NCI-H1048 (cell line): Measurements from ENCODE around the gene CNOT10.
"Not testable (repeated sequence)": the region's sequence is repeated elsewhere in the genome, so short reads cannot be mapped to it uniquely, and the experiment has no call there.

Source experiments
- DNase-seq: peaks from one replicate; lab custom pipeline; 2025; lab: John Stamatoyannopoulos, UW

Gene CNOT10

GRCh38 chr3:32696523-32696922, 11.5 kb downstream of the CNOT10 start:
- no peak for DNase-seq

GRCh38 chr3:32698506-32698905, 13.5 kb downstream of the CNOT10 start:
- DNase-seq = no peak

DNA sequence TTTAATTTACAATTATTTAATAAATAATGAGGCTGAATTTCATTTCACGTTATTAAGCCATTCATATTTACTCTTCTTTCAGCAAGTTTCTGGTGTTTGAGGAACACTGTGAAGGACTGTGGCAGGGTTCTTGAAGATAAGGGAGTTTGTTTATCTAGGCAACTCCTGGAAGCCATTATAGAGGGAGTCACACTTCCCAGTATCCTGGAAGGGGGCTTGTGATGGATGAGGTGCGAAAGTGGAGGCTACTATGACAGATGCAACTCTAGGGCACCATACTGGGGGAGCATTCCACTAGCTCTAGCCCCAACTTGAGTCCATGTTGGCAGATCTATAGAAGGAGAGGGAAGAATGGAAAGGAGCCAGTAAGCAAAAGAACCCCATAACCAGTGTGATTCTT, 14.4 kb downstream of the CNOT10 start:
- DNase-seq = no peak

- DNase-seq = no peak
Measured at GRCh38 chr3:32700244-32700643, 15.3 kb downstream of the CNOT10 start.

GRCh38 chr3:32703491-32703972, 18.5 kb downstream of the CNOT10 start:
- no peak for DNase-seq

- no peak for DNase-seq
Measured at GRCh38 chr3:32705232-32705631, 20.2 kb downstream of the CNOT10 start.

- no peak for DNase-seq
Measured at GRCh38 chr3:32706348-32707025, 21.5 kb downstream of the CNOT10 start.

DNA sequence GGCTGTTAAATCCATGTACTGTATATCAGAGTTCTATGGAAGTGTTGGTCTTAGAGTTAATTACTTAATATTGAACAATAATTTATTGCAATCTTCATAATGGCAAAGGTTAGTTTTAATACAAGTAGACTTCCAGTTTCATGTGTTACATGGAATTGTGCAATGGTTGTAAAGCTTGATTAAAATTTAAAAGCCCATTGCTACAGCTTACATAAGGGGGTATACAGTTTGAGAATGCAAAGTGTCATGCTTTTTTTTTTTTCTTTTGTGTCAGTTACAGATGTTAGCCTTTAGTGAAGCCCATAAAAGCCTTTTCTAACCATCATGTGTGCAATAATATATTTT, 22.0 kb downstream of the CNOT10 start:
- no peak for DNase-seq

GRCh38 chr3:32708672-32709283, 23.8 kb downstream of the CNOT10 start:
- DNase-seq = no peak

DNA sequence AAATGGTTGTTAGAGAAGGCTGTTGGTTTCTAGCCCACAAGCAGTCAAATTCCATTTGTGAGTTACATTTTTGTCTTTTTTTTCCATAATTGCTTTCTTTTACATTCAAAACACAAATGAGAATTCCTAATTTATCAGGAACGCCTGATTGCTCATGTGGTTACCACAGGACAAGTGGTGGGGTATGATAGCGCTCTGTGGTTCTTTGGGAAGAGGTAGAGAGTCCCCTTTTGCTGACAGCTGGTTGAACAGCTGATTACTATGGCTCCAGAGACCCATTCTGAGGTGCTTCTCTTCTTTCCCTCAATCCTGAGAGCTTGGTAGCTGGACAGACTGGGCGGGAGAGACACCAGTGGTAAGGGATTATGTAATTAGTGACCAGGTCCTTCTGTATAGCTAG, 24.4 kb downstream of the CNOT10 start:
- no peak for DNase-seq

DNA sequence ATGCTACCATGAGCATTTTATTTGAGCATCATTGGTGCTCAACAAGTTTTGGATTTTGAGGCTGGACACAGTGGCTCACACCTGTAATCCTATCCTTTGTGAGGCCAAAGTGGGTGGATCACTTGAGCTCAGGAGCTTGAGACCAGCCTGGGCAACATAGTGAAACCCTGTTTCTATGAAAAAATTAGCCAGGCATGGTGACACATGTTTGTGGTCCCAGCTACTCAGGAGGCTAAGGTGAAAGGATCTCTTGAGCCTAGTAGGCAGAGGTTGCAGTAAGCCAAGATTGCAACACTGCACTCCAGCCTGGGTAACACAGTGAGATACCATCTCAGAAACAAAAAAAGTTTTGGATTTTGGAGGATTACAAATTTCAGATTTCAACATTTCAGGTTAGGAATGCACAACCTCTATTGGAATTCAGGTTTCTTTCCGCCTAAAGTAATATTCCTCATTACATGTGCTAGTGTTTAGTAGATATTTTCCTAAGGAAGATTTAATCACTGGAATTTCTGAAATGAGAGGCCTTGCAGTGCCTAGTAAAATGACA, 27.6 kb downstream of the CNOT10 start:
- no peak for DNase-seq

DNA sequence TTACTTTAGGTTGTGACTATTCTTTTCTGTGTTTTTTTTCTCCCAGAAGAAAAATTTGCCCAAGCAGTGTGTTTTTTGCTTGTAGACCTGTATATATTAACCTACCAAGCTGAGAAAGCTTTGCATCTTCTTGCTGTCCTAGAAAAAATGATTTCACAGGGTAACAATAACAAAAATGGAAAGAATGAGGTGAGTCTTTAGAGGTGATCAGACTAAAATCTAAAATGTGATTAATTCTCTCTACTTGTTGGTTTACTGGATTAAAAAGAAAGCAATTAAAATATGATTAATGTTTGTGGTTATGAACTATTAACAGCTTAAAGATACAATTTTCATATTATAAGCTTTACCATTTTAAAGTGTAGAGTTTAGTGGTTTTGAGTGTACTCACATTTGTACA, 28.2 kb downstream of the CNOT10 start:
- no peak for DNase-seq

DNA sequence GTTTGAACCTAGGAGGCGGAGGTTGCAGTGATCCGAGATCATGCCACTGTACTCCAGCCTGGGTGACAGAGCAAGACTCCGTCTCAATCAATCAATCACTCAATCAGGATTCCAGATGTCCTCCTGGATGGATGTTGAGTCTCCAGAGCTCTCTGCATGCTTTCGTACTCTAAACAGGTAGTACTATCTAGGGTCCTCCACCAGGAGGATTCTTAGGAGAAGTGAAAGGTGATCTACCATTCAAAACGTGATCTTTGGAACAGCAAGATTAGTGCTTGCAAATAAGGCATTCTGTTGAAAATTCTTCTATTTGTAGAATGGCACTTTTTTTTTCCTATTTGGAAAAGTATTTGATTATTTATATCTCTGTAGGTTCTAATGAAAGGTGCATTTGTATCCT, 34.3 kb downstream of the CNOT10 start:
- DNase-seq = no peak

- DNase-seq = no peak
Measured at GRCh38 chr3:32719931-32720330, 34.9 kb downstream of the CNOT10 start.

DNA sequence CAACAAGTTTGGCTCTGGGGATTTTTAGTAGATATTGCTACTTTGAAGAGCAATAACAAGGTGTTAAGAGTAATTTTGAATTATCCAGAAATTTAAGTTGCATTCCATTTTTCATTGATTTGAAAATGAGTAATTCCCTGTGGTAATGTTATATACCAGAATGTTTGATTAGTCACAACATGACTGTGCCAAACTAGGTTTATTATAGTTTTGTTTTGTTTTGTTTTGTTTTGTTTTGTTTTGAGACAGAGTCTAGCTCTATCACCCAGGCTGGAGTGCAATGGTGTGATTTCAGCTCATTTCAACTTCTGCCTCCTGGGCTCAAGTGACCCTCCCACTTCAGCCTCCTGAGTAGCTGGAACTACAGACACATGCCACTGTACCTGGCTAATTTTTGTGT, 40.7 kb downstream of the CNOT10 start:
- no peak for DNase-seq

GRCh38 chr3:32733631-32734229, 48.7 kb downstream of the CNOT10 start:
- DNase-seq = no peak

GRCh38 chr3:32734756-32735155, 49.8 kb downstream of the CNOT10 start:
- DNase-seq = no peak

- DNase-seq = not testable (repeated sequence)
Measured at GRCh38 chr3:32743470-32743869, 58.5 kb downstream of the CNOT10 start.

GRCh38 chr3:32743934-32744333, 58.9 kb downstream of the CNOT10 start:
- DNase-seq = no peak

DNA sequence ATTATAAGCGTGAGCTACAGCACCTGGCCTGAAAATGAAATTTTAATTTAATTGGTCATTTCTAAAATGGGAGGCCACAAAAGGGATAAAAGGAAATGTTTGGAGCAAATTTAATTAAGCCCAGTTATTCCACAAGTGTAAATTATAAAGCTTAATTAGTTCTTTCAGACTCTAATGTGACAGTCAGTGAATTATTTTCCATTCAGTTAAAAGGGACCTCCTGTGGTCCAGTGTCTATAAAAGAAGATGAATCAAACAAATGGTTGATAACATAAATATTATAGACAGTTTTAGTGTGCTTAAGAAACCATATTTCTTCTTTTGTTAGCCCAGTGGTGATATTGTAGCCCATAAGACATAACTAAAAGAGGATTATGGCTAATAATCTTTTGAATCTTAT, 66.4 kb downstream of the CNOT10 start:
- no peak for DNase-seq

- DNase-seq = no peak
Measured at GRCh38 chr3:32755761-32756160, 70.8 kb downstream of the CNOT10 start.

GRCh38 chr3:32757618-32758374, 72.8 kb downstream of the CNOT10 start:
- no peak for DNase-seq

- no peak for DNase-seq
Measured at GRCh38 chr3:32758375-32758753, 73.4 kb downstream of the CNOT10 start.
